Panc1 (cell line): ENCODE measurements around the gene TMCO4.

ENCODE experiments used
- CTCF ChIP-seq: fragments of 450-650 bp; IDR thresholded peaks from 2 replicates; pipeline ENCODE4 v1.5.1; 2017; ENCODE audit warnings: mild to moderate bottlenecking
- POLR2AphosphoS5 ChIP-seq: IDR thresholded peaks from 2 replicates; pipeline ENCODE4 v1.6.1; 2012; ENCODE audit warnings: mild to moderate bottlenecking, low read depth, low read length, moderate library complexity
- SIN3A ChIP-seq: IDR thresholded peaks from 2 replicates; pipeline ENCODE4 v1.6.1; 2012; ENCODE audit warnings: low read depth, mild to moderate bottlenecking, low read length, moderate library complexity, borderline replicate concordance; ENCODE audit not compliant: insufficient read depth
- TCF7L2 ChIP-seq: IDR thresholded peaks from 2 replicates; pipeline ENCODE4 v1.6.1; 2011; ENCODE audit warnings: mild to moderate bottlenecking, low read depth, low read length, inconsistent platforms
- TF ChIP-seq, protein P1 (sequence below), 2 experiments: IDR thresholded peaks; 2 replicates each; pipeline ENCODE4 v1.6.1; 2011 to 2012; ENCODE audit warnings: low read depth in 2 of 2, control low read depth in 1 of 2, low read length in 1 of 2, mild to moderate bottlenecking in 1 of 2, moderate library complexity in 1 of 2; ENCODE audit not compliant: insufficient read depth in 1 of 2

- TF ChIP-seq CTCF (no peak), POLR2AphosphoS5 (no peak), SIN3A (no peak), TCF7L2 (no peak)
- TF ChIP-seq, protein P1, sequence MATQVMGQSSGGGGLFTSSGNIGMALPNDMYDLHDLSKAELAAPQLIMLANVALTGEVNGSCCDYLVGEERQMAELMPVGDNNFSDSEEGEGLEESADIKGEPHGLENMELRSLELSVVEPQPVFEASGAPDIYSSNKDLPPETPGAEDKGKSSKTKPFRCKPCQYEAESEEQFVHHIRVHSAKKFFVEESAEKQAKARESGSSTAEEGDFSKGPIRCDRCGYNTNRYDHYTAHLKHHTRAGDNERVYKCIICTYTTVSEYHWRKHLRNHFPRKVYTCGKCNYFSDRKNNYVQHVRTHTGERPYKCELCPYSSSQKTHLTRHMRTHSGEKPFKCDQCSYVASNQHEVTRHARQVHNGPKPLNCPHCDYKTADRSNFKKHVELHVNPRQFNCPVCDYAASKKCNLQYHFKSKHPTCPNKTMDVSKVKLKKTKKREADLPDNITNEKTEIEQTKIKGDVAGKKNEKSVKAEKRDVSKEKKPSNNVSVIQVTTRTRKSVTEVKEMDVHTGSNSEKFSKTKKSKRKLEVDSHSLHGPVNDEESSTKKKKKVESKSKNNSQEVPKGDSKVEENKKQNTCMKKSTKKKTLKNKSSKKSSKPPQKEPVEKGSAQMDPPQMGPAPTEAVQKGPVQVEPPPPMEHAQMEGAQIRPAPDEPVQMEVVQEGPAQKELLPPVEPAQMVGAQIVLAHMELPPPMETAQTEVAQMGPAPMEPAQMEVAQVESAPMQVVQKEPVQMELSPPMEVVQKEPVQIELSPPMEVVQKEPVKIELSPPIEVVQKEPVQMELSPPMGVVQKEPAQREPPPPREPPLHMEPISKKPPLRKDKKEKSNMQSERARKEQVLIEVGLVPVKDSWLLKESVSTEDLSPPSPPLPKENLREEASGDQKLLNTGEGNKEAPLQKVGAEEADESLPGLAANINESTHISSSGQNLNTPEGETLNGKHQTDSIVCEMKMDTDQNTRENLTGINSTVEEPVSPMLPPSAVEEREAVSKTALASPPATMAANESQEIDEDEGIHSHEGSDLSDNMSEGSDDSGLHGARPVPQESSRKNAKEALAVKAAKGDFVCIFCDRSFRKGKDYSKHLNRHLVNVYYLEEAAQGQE (IDR thresholded peaks at IDR 0.05; ENCODE audit: insufficient read depth in 1 of 2, low read depth in 2 of 2, low read length in 1 of 2), result no peak
These were observed 34.1 kb downstream of the TMCO4 start for GRCh38 chr1:19765623-19766022.
